RWPE2 (cell line): ENCODE data around the gene HDAC1.

Experiments used
- ATAC-seq: fragments of 200-7000 bp; cut with Tn5 transposase; 3 replicates; pipeline ENCODE4 v1.9.1; 2021; ENCODE audit warnings: low read depth
- DNase-seq: peaks from one replicate; pipeline ENCODE4 v3.0.0-alpha.2; 2020; ENCODE audit warnings: low spot score
- H3K27ac ChIP-seq: fragments of 450-650 bp; 2 replicates; pipeline ENCODE4 v1.5.1; 2017; ENCODE audit warnings: mild to moderate bottlenecking; ENCODE audit not compliant: poor library complexity, severe bottlenecking
- H3K27me3 ChIP-seq: fragments of 250-450 bp; sonication (Bioruptor Pico); 2 replicates; pipeline ENCODE4 v1.5.1; 2021; ENCODE audit warnings: mild to moderate bottlenecking, moderate library complexity; ENCODE audit not compliant: insufficient read depth, poor library complexity, severe bottlenecking
- H3K36me3 ChIP-seq: fragments of 250-450 bp; sonication (Bioruptor Pico); 2 replicates; pipeline ENCODE4 v1.5.1; 2020; ENCODE audit warnings: low read depth, mild to moderate bottlenecking, moderate library complexity
- H3K4me1 ChIP-seq: fragments of 250-450 bp; sonication (Bioruptor Pico); 2 replicates; pipeline ENCODE4 v1.5.1; 2021; ENCODE audit warnings: mild to moderate bottlenecking, moderate library complexity; ENCODE audit not compliant: insufficient read depth, poor library complexity, severe bottlenecking
- H3K4me3 ChIP-seq: fragments of 250-450 bp; sonication (Bioruptor Pico); 2 replicates; pipeline ENCODE4 v1.5.1; 2021; ENCODE audit warnings: mild to moderate bottlenecking, moderate library complexity; ENCODE audit not compliant: severe bottlenecking
- H3K9me3 ChIP-seq: fragments of 250-450 bp; sonication (Bioruptor Pico); 2 replicates; pipeline ENCODE4 v1.5.1; 2021; ENCODE audit warnings: mild to moderate bottlenecking, moderate library complexity; ENCODE audit not compliant: severe bottlenecking
- TF ChIP-seq, protein P1 (sequence below): fragments of 450-650 bp; IDR thresholded peaks from one replicate; pipeline ENCODE4 v1.5.1; 2017; ENCODE audit warnings: mild to moderate bottlenecking, moderate library complexity; ENCODE audit not compliant: poor library complexity, severe bottlenecking

Gene HDAC1

DNA sequence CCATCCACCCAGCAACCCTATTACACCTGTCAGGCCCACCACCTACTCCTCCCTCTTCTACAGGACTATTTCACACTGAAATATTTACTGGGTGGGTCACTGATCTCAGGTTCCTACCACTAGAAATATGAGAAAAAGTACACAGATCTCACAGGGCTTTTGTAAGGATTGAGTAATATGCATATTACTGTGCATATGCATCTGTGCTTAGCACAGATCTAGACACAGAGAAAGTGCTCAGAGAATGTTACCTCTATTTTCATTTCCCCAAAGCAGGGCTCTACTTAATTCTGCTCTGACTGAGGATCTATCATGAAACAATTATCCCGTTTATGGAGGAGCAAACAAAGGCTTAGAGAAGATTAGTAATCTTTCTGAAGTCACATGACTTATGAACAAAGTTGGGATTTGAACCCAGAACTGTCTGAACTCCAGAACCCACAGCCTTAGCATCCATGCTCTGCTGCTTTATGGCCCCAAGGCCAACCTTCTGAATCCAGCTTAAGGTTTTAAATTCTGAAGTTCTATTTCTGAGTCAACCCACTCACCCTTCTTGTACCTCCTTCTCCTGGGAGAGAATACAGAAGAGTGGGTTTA, 82.2 kb downstream of the HDAC1 start:
- Histone ChIP-seq H3K9me3 (no peaks in the 10 kb centered on the region), H3K4me3 (no peak overlapping the region), H3K27me3 (no peaks in the 10 kb centered on the region), H3K4me1 (no peaks in the 10 kb centered on the region), H3K36me3 (peaks cover 39% of the 10 kb centered on the region), H3K27ac (no peak overlapping the region)
- DNase-seq (no peak), ATAC-seq (no peak)
- TF ChIP-seq, protein P1, sequence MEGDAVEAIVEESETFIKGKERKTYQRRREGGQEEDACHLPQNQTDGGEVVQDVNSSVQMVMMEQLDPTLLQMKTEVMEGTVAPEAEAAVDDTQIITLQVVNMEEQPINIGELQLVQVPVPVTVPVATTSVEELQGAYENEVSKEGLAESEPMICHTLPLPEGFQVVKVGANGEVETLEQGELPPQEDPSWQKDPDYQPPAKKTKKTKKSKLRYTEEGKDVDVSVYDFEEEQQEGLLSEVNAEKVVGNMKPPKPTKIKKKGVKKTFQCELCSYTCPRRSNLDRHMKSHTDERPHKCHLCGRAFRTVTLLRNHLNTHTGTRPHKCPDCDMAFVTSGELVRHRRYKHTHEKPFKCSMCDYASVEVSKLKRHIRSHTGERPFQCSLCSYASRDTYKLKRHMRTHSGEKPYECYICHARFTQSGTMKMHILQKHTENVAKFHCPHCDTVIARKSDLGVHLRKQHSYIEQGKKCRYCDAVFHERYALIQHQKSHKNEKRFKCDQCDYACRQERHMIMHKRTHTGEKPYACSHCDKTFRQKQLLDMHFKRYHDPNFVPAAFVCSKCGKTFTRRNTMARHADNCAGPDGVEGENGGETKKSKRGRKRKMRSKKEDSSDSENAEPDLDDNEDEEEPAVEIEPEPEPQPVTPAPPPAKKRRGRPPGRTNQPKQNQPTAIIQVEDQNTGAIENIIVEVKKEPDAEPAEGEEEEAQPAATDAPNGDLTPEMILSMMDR, result no peak

DNA sequence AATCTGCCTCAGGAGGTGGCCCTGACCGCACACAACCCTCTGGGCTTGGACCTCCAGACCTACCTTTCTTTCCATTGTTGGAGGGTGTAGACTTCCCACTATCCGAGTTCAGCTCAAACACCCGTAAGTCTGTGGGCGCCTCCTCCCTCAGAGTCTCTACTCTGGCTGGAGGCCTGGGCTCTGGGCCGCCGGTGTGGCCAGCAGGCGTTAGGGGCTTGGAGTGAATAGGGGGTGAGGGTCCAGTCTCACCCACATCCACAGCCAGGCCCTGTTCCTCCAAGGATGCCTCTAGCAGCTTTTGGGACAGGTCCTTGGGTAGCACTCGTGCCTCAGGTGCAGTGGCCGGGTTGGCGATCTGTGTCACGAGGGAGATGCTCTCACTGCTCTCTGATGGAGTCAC, 84.3 kb downstream of the HDAC1 start:
- no peak for ATAC-seq
- TF ChIP-seq, protein P1, result no peak
- H3K36me3 ChIP-seq, result peaks cover 51% of the 10 kb centered on the region
- H3K27me3 ChIP-seq, result no peaks in the 10 kb centered on the region
- H3K9me3 ChIP-seq, result no peaks in the 10 kb centered on the region
- no peaks in the 10 kb centered on the region for H3K4me1 ChIP-seq
- no peak for DNase-seq
- H3K4me3 ChIP-seq, result no peak overlapping the region
- H3K27ac ChIP-seq, result no peak overlapping the region

DNA sequence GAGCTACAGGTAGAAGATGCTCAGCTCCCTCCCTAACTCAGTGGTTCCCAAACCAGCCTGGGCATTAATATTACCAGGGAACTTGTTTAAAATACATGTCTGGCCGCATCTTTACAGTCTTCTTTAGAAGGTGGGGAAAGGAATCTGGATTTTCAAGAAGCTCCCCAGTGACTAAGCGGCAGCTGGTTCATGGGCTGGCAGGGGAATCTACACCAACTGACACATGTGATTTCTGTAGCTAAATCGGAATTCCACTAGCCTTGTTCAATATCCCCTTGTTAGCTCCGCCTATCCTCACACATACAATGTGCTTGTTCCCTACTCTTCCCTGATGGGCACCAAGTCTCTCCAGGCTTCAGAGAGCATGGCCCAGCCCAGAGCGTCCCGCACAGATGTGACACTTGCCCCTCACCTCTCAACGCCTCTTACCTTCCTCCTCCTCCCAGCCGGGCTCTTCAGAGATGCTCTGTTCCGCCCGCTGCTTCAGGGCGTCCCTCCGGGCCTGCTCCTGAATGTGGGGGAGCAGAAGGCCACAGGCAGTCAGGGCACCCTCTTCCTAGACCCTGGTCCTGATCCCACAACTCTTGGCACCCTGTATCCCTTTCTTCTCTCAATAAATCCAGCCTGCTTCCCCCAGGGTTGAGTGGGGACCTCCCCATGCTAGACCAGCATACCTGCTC, 85.8 kb downstream of the HDAC1 start:
- no peak overlapping the region for H3K4me3 ChIP-seq
- H3K27me3 ChIP-seq, result no peaks in the 10 kb centered on the region
- DNase-seq, result no peak
- no peak overlapping the region for H3K27ac ChIP-seq
- no peak for ATAC-seq
- TF ChIP-seq, protein P1, result no peak
- H3K4me1 ChIP-seq, result no peaks in the 10 kb centered on the region
- H3K9me3 ChIP-seq, result no peaks in the 10 kb centered on the region
- H3K36me3 ChIP-seq, result peaks cover 51% of the 10 kb centered on the region

DNA sequence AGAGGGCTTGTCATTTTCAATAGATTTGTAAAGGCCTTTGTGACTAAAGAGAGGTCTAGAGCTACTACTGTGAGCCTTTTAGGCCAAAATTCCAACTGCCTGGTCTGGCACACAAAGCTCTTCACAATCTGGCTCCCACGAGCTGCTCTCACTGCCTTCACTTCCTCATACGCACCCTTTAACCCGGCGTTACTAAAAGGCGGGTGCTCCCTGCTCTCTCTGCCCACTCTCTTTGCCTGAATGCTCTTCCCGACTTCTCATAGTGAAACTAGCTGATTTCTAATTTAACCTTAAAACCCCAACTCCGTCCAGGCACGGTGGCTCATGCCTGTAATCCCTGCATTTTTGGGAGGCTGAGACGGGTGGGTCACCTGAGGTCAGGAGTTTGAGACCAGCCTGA, 88.2 kb downstream of the HDAC1 start:
- H3K27ac ChIP-seq, result no peak overlapping the region
- H3K27me3 ChIP-seq, result no peaks in the 10 kb centered on the region
- DNase-seq (no peak), ATAC-seq (no peak)
- H3K4me1 ChIP-seq, result no peaks in the 10 kb centered on the region
- TF ChIP-seq, protein P1, result no peak
- no peak overlapping the region for H3K4me3 ChIP-seq
- no peaks in the 10 kb centered on the region for H3K9me3 ChIP-seq
- H3K36me3 ChIP-seq, result peaks cover 58% of the 10 kb centered on the region
